Hematopoietic multipotent progenitor cell treated with erythropoietin and hydrocortisone succinate and interleukin-3 and kit ligand, for 6 days (in vitro differentiated cells): Measurements from ENCODE around the gene EPDR1.
A peak's percentile ranks its signal among the peaks of the same experiment; 100 is the strongest.
"Not testable (repeated sequence)": the region's sequence is repeated elsewhere in the genome, so short reads cannot be mapped to it uniquely, and the experiment has no call there.

ENCODE experiments used
- DNase-seq: peaks from one replicate; pipeline ENCODE4 v3.0.0-alpha.2; 2015

The EPDR1 gene

DNA sequence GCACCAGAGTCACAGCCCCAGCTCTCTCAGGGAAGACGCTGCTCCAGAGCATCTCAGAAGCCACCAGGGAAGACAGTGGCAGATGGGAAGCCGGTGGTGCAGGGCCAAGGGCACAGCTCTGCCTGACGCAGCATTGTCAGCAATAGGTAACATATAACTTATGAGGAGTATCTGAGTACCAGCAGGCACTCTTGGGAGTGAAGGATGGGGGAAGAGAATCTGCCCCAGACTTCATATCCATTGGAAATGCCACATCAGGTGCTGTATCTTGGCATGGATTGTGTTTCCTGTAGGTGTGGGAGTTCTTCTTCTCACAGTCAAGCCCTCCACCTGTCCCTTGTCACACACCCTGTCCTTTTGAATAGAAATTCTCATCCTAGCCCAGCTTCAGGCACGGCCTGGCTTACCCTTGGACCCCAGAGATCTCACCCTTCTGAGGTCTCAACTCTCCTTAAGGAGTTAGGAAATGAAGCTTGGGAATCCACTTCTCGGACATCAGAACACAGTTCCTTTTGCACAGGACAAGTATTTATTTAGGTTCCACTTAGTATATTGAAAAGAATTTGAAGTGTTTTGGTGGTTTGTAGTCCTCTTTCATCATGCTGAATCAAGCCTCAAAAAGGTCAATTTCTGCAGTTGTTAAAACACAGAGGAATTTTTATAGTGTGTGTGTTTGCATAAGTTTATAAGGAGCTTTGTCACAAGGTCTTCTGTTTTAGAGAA lies 9.9 kb downstream of the EPDR1 start:
- DNase-seq = no peak

DNA sequence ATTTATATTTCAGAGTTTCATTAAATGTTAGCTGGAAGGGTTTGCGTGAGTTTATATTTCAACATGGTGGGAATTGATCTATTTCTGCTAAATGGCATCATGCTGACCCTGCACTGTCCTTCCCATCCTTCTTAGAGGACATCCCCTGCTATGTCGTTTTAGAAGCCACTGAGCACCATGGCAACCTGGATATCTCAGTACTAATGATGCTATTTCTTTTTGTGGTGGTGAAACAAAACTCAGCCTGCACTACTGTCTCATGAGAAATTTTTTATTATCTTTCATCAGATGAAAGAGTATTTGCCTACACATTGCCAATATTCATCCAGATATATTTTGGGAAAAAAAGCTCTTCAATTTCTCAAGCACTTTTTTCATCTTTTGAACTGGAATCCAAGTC lies 12.1 kb downstream of the EPDR1 start:
- no peak for DNase-seq

DNA sequence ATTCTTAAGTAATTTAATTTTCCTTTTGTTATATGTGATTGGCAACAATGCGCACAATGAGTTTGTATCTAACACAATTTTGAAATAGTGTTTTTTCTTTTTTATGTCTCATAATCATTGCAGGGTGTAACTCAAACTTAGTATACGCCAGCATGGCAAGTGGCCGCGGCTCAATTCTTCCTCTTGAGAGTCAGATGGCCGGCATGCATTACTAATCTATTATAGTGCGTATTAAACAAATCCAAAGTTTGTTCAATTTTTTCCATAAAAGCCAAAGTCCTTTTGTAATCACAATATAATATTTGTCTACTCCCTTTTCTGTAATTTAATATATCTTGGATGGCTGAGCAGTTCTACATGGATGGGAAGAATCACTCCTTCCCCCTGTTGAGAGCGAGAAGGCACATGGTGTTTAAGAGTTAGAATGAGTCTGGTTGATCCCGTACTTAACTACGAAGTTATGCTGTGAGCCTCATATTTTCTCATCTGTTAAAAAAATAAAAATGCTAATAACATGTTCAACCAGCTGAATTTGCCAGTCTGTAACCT lies 12.7 kb downstream of the EPDR1 start:
- no peak for DNase-seq

DNA sequence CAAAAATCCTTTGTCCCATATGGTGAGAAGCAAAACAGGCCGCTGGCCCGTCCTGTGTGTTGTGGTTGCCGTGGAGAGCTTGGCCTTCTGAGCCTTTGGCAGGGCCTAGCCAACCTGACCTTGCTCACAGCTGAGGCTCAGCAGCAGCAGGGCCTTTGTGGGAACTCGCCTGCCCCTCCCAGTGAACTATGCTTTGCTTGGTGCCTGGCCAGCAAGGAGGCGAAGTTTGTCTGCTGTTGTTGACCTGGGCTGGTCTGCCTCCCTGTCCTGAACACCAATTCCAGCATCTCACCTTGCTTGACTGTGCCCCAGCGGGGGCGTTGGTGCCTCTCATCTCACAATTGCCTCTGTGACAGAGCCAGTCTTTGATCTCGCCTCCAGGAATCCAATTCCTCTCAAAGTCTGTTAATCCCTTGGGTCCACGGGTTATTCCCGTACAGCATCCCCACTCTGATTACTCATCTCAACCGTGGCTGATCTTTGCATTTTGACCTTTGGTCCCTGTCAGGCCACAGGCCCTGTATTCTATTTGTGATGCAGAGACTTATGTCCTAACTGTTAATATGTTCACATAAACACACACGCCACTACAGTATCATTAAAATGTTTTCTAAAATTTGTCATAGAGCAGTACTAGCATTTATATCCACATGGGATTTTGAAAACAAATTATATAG lies 22.6 kb downstream of the EPDR1 start:
- DNase-seq = no peak

DNA sequence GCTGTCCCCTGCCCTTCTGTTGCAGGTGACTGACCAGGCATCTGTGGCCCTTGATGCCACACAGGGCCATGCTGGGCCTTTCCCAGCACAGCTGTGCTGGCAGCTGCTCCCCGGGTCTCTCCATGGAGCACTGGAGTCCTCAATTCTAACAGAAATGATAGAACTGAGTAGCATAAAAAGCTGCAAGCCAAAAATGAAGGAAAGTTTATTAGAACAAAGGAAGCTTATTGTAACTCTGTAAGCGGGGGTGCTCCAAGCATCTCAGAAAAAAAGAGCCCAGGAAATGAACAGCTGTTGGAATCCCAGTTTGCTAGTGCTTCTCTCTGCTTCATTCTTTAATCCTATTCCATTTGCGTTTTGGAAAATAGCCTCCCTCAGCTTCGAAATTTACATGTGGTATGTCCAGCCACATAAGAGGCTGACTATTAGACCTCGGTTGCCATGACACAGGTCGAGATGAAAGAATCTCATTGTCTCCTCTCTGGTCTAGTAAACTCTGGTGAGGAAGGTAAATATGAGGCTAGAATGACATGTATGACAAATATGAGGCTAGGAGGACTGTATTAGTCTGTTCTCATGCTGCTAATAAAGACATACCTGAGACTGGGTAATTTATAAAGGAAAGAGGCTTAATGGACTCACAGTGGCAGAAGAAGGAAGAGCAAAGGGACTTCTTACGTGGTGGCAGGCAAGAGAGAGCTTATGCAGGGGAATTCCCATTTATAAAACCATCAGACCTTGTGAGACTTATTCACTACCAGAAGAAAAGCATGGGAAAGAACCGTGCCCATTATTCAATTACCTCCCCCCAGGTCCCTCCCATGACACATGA lies 23.7 kb downstream of the EPDR1 start:
- DNase-seq = no peak

DNA sequence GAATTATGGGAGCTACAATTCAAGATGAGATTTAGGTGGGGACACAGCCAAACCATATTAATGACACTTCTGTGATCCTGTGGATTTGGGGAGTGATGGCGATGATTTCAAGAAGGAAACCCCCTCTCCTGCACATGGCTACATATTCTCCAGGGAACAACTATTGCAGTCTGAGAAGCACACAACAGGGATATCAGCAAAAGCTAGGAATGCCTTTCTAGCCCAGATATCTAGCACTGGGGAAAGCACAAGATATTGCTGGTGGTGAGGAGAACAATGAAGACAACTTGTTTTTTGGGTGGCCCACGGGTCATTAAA lies 24.3 kb downstream of the EPDR1 start:
- DNase-seq = no peak

DNA sequence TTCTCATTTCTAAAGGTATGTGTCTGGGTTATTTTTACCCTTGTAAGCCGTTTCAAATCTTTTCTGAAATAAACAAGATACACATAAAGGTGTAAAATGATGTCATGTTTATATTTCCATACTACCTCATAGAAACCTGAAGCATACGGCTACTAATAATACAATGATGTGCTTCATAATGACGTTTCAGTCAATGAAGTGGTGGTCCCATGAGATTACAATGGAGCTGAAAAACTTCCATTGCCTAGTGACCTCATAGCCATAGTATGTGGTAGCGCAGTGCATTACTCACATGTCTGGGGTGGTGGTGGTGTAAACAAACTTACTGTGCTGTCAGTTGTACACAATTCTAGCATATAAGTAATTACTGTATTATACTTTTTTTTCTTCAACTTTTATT lies 24.9 kb downstream of the EPDR1 start:
- DNase-seq = no peak

DNA sequence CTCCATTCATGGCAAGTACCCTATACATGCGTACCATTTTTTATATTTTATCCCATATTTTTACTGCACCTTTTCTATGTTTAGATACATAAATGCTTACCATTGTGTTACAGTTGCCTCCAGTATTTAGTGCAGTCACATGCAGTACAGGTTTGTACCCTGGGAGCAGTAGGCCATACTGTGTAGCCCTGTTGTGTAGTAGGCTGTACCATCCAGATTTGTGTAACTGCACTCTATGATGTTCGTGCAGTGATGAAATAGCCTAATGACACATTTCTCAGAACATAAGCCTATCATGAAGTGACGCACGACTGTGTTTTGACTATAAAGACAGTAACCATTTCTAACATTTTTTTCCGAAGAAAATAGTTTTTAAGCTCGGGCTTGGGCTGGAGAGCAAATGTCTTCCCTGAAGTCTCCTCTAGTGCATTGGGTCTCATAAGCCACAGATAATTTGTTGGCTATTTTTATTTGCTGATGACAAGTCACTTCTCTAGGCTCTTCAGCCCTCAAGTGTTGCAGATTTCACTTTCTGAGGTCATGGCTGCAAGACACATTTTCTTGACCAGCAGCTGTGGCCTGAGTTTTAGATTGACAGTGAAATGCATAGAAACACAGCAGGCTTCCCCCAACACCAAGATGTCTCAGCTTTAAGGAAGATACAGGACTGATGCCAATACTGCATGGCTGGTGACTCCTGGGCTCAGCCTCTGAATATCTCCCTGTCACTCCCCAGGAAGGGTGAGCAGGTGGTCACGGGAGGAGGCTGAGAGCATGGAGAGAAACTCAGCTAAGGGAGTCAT lies 26.9 kb downstream of the EPDR1 start:
- DNase-seq = no peak

DNA sequence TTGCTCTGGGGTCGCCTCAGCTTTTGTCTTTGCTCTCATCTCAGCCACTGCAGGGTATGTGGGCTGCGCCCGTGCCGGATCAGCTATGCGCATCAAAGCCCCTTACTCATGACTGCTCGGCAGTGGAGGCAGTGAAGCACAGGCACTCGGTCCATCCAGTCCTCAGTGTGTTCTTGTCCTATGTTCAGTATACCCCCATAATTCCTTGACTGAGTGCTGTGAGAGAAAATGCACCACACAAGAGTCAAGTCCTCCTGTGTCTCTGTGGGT lies 27.4 kb downstream of the EPDR1 start:
- no peak for DNase-seq

DNA sequence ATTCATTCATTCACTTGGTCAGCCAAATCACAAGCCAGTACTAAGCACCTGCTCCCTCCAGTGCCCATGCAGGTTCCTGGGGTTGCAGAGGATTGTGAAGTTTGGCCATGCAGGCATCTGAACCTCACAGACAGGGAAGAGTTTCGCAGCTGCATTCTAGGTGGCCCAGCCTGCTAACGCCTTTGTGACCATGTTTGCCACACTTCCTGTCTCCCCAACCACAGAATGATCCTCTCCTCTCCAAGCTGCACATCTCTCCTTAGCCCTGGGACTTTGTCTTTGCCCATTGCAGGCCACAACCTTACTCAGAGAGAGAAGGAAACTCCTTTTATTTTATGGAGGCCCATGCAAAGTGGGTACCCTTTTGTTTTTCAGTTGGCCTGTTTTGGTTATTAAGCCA lies 31.8 kb downstream of the EPDR1 start:
- DNase-seq = peak; percentile 48

DNA sequence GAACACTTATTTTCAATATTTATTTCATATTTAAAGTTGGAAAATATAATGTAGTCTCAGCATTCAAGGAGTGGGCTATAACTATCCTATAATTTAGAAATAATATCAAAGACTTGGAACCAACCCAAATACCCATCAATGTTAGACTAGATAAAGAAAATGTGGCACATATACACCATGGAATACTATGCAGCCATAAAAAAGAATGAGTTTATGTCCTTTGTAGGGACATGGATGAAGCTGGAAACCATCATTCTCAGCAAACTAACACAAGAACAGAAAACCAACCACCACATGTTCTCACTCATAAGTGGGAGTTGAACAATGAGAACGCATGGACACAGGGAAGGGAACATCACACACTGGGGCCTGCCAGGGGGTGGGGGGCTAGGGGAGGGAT lies 33.8 kb downstream of the EPDR1 start:
- DNase-seq = not testable (repeated sequence)

DNA sequence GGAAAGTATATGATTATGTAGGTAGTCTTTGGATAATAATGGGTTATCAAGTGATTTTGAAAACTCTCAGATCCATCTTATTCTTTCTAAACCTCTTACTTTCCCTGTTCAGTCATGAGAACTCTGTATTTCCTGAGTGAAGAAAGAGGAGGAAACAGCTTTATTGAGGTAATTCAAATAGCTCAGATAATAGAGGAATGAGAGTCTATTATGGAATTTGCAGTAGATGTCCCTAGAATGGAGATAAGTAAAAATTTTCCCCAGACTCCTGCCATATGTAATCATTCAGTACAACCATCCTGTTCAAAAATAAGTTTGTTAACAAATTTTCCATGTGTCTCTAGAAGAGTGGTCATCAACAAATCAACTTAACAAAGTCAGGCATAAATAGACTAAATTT lies 36.4 kb downstream of the EPDR1 start:
- no peak for DNase-seq

DNA sequence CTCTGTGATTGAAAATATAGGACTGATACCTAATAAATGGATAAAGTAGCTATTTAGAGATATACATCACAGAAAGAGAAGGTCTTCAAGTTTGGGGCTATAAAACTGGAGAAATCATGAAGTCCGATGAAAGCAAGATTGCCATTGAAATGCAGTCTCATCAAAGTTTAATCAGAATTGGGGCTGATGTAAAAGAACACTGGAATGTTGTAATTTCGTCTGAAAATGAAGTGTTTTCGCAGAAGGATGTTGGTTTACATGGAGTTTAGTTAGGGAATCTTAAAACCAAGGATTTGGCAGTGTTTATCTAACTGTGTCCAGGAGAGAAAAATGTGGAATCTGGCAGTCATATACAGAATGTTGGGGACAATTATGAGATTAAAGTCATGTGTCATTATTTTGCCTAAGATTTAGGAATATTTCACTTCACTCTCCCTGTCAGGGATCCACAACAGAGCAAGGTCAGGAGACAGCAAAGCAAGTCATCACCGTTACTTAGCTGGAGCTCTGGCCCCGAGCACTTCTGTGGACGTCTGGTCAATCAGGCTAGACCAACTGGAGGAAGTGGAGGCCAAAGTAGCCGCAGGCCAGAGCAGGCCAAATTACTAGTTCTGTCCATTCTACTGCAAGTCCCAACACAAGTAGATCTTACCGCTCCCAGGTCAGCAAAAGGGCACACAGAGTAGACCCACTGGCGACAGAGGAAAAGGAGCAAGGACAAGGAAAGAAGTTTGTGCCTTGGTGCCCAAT lies 37.0 kb downstream of the EPDR1 start:
- no peak for DNase-seq

DNA sequence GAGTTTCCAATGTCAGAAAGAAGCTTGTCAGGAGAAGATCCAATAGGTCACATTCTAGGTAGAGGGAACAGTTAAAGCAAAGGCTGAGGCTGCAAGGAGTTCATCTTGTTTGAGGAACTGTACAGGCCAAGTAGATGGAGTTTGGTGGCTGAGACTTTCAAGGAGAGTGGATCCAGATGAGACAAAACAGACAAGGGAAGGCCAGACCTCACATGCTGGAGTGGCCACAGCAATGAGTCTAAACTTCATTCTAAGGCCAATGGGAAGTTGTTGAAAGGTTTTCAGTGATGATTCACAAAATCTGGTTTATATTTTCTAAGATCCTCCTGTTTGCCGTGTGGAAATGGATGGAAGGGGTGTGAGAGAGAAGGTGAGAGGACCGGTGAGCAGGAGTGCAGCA lies 40.0 kb downstream of the EPDR1 start:
- no peak for DNase-seq

DNA sequence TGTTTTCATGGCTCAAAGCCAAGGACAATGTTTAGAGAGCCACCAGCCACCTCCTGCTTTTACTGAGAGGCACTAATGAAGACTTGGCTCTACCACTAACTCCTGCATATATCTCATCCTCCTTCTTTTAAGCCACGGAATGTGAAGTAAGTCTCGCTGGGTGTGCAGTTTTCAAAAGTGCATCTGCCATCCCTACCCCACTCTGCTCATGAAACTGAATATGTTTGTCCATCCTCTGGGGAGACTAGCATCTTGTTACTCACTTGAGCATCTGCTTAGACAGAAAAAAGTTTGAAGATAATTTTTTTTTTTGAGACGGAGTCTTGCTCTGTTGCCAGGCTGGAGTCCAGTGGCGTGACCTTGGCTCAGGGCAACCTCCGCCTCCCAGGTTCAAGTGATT lies 40.8 kb downstream of the EPDR1 start:
- no peak for DNase-seq

DNA sequence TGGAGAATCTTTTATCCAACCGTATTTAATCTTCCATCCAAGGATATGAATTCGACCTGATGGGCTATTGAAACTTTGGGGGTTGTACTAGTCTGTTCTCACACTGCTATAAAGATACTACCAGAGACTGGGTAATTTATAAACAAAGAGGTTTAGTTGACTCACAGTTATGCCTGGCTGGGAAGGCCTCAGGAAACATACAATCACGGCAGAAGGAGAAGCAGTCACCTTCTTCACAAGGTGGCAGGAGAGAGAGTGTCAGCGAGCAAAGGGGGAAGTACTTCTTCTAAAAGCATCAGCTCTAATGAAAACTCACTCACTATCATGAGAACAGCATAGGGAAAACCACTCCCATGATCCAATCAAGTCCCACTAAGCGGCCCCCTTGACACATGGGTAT lies 43.8 kb downstream of the EPDR1 start:
- DNase-seq = no peak

DNA sequence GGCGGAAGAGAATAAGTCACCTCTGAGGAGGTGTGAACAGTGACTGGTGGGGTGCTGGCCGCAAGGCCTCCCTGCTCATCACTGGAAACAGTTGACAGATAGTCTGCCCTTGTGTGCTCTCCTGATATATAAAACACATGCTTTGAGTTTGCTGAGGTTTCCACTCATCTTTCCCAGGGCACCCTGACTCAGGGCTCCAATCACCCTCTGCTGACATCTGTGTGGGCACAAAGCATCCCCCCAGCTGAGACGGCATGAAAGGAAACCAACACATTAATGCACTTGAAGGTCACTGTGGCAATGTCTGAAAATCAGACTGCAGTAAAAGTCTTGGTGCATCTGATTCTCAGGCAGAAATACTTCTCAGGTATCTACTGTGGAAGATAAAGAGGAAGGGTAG lies 49.8 kb downstream of the EPDR1 start:
- DNase-seq = no peak

DNA sequence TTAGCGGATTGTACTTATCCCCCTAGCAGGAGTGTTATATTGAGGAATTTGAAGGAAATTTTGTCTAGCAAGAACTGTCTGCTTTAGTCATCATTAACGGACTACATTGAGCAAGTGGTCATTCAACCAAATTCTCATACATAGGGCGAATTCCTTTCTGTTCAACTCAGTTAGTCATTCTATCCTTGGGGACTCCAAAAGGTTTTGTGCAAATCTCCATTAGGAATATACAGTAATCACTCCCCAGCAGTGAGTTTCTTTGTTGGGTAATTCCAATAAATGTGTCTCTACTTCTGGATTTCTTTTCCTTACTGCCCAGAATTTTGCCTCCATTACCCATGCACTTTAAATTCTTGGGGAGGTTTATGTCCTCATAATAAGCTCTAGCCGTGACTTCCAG lies 51.1 kb downstream of the EPDR1 start:
- DNase-seq = no peak

DNA sequence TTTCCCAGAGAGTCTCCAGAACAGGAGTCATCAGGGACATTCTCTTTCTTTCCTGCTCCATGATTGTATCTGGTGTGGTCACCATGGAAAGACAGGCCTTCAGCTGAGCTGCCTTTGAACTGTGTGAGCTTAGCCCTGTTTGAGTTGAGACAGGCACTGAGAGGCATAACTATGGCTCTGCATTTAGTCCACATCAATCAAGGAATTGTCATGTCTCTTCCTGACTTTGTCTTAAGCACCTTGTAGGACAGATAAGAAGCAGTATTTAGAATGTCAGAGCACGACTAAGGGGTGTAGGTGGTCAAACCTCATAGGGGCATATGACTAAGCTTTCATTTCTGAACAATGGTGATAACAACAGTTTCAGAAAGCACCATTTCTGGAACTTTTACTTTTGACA lies 53.5 kb downstream of the EPDR1 start:
- peak; percentile 50 for DNase-seq

DNA sequence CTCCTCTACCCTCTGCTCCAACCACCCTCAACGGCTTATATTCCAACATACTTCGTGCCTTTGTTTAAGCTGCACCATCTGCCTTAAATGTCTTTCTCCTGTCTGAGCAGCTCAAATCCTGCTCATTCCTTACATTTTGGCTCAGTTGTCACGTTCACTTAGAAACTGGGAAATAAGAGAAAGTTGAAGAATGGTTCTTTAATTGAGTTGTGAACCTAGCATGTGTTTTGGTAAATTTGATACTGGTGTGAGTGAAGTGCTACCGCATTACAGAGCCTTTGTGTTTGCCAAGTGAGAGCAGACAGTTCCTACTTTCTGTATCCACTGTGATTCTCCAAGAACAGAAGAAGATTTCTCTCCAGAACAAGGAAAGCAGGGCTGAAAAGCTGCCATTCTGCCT lies 54.3 kb downstream of the EPDR1 start:
- DNase-seq = no peak

DNA sequence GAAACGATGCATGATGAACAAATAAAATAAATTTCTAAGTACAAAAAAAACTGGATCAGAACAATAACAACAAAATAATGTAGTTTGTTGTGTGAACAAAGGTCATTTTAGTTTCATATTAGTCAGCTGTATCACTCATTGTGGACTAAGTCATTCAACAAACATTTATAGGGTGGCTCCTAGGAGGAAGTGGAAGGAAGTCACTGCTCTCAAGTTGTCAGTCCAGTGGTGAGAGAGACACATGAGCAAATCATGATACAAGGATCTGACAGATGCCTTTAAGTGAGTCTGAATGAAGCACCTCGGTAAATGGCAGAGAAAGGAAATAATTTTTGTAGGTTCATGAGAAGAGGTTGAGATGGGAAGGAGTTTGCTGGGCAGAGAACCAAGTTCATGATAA lies 56.8 kb downstream of the EPDR1 start:
- DNase-seq = no peak

DNA sequence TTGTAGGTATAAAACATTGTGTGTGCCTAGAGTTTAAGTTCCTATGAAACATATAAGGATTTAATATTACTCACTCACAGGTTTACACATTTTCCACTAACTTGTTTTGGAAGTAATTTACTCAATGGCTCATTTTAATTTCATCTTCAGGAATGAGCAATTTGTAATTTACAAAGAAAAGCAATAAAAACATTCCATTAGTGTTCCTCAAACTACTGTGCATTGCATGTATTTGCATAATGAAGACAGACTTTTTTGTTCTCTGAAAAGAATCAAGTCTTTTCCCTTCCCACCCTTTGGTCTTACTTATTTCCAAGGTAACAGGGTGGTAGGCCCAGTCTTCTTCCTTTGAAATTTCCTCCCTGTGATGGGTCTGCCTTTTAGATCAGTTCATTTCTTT lies 61.2 kb downstream of the EPDR1 start:
- no peak for DNase-seq

DNA sequence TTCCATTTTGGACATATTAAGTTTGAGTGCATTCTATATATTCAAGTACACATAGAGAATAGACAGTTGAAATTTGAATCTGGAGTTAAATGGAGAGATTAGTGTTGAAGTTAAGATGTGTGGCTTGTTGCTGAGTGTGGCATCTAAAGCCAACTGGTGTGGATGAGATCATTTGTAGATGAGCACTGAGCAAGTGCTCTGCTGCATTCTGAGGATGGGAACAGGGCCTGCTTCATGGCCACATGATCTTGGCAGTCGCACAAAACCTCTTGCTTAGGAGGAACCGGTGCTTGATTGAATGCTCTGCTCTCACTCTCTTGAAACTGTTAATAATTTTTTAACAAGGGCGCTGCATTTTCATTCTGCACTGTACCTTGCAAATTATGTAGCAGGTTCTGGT lies 62.0 kb downstream of the EPDR1 start:
- no peak for DNase-seq
